K562 (cell line): ENCODE data around the gene SALL2. TPM values are rescaled to one million over a fixed set of nuclear protein-coding genes. Genes with fewer than 3 reads are reported as not detected.

Experiments
- ASH1L ChIP-seq: fragments of 450-650 bp; IDR thresholded peaks from 2 replicates; pipeline ENCODE4 v1.6.1; 2018; ENCODE audit warnings: borderline replicate concordance, mild to moderate bottlenecking, low read depth; ENCODE audit not compliant: partially characterized antibody
- ATF2 ChIP-seq: sonication (generic); formaldehyde crosslinking; IDR thresholded peaks from 2 replicates; pipeline ENCODE4 v1.8.1; 2022; ENCODE audit warnings: missing genetic modification reagents
- BRD9 ChIP-seq: fragments of 450-650 bp; IDR thresholded peaks from 2 replicates; pipeline ENCODE4 v1.6.1; 2018; ENCODE audit warnings: low read depth; ENCODE audit not compliant: partially characterized antibody
- CREM ChIP-seq: IDR thresholded peaks from 2 replicates; pipeline ENCODE4 v1.6.1; 2014; ENCODE audit warnings: antibody characterized with exemption, low read depth
- PRDM10 ChIP-seq: fragments of 450-650 bp; IDR thresholded peaks from 2 replicates; pipeline ENCODE4 v1.6.1; 2018; ENCODE audit not compliant: partially characterized antibody
- SIN3A ChIP-seq, 2 experiments: fragments of 150-350 bp in 1 of 2; IDR thresholded peaks; 2 replicates each; pipeline ENCODE4 v1.6.1; 2011 to 2016; ENCODE audit warnings: borderline replicate concordance in 2 of 2, low read depth in 2 of 2, low read length in 2 of 2, mild to moderate bottlenecking in 2 of 2, moderate library complexity in 2 of 2; ENCODE audit not compliant: control insufficient read depth in 1 of 2
- SMAD4 ChIP-seq: fragments of 250-450 bp; sonication (Bioruptor Pico); conservative IDR thresholded peaks from 2 replicates; pipeline ENCODE4 v1.8.0; 2021; ENCODE audit warnings: inconsistent platforms, mild to moderate bottlenecking, moderate library complexity
- TSC22D4 ChIP-seq: fragments of 450-650 bp; IDR thresholded peaks from 2 replicates; pipeline ENCODE4 v1.6.1; 2016; ENCODE audit warnings: missing genetic modification characterization, missing biosample characterization, control low read depth
- ZNF316 ChIP-seq: fragments of 450-650 bp; IDR thresholded peaks from 2 replicates; pipeline ENCODE4 v1.6.1; 2016
- ZSCAN32 ChIP-seq: fragments of 450-650 bp; formaldehyde crosslinking; IDR thresholded peaks from 2 replicates; pipeline ENCODE4 v1.4.0; 2020; ENCODE audit warnings: mild to moderate bottlenecking, moderate library complexity
- polyA plus RNA-seq, 8 experiments: library from polyadenylated mRNA; depleted of rRNA in 4 of 8; stranded (reverse) in 5 of 8; unstranded in 3 of 8; fragments of >200 nt; fragmentation: Nextera tagmentation in 2 of 8; fragmentation: Illumina TruSeq in 1 of 8; extraction: Ambion mirVana in 2 of 8; extraction: Trizol in 1 of 8; gene quantifications; 2 replicates each; pipeline versions ENCODE4 v1.2.1 to v1.2.3, GENCODE V29; 2011 to 2014; ENCODE audit warnings: inconsistent platforms in 1 of 8, missing spikeins in 1 of 8
- total RNA-seq, 7 experiments: library from RNA; depleted of rRNA in 6 of 7; stranded (reverse); fragments of >200 nt in 6 of 7; fragmentation: Illumina TruSeq in 2 of 7; extraction: Trizol in 2 of 7; gene quantifications; 2 replicates each; pipeline versions ENCODE4 v1.2.1 to v1.2.3, GENCODE V29; 2011 to 2021; ENCODE audit warnings: low replicate concordance in 1 of 7
- TF ChIP-seq, protein P1 (sequence below): fragments of 450-650 bp; IDR thresholded peaks from 2 replicates; pipeline ENCODE4 v1.6.1; 2016; ENCODE audit warnings: low read depth
- TF ChIP-seq, protein P2 (sequence below): fragments of 250-450 bp; sonication (Bioruptor Pico); IDR thresholded peaks from 2 replicates; pipeline ENCODE4 v1.4.0; 2020; ENCODE audit warnings: mild to moderate bottlenecking, moderate library complexity

The SALL2 gene
- total and polyA plus RNA-seq, 9 of the 15 experiments (the other 6 are each of a cell fraction or from before 2014, with no cell fraction given) = 6.6 to 30.4 (median 12.9) TPM

DNA sequence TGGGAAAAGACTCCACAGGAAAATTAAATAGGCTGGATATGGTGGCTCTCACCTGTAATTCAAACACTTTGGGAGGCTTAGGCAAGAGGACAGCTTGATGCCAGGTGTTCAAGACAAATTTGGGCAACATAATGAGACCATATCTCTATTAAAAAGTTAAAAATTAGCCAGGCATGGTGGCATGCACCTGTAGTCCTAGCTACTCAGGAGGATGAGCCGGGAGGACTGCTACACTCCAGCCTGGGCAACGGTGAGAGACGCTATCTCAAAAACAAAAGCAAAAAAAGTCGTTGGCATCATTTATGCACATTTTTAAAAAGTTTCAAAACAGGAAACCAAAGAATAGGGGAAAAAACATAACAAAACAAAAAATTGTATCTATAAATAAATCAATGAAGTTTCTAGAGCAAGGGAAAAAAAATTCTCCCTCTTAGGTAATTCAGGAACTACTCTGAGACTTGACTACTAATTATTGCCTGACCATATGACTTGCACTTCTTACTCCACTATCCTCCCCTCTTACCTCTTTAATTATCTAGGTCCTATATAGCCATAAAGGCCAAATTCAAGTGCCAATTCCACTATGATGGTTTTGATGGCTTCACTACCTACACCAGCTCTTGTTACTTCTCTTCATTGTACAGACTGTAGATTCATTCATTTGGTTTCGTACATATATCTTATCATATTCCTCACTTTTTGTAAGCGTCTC lies 16.6 kb downstream of the SALL2 start (continued):
- TF ChIP-seq CREM = no peak
- TF ChIP-seq, protein P1, sequence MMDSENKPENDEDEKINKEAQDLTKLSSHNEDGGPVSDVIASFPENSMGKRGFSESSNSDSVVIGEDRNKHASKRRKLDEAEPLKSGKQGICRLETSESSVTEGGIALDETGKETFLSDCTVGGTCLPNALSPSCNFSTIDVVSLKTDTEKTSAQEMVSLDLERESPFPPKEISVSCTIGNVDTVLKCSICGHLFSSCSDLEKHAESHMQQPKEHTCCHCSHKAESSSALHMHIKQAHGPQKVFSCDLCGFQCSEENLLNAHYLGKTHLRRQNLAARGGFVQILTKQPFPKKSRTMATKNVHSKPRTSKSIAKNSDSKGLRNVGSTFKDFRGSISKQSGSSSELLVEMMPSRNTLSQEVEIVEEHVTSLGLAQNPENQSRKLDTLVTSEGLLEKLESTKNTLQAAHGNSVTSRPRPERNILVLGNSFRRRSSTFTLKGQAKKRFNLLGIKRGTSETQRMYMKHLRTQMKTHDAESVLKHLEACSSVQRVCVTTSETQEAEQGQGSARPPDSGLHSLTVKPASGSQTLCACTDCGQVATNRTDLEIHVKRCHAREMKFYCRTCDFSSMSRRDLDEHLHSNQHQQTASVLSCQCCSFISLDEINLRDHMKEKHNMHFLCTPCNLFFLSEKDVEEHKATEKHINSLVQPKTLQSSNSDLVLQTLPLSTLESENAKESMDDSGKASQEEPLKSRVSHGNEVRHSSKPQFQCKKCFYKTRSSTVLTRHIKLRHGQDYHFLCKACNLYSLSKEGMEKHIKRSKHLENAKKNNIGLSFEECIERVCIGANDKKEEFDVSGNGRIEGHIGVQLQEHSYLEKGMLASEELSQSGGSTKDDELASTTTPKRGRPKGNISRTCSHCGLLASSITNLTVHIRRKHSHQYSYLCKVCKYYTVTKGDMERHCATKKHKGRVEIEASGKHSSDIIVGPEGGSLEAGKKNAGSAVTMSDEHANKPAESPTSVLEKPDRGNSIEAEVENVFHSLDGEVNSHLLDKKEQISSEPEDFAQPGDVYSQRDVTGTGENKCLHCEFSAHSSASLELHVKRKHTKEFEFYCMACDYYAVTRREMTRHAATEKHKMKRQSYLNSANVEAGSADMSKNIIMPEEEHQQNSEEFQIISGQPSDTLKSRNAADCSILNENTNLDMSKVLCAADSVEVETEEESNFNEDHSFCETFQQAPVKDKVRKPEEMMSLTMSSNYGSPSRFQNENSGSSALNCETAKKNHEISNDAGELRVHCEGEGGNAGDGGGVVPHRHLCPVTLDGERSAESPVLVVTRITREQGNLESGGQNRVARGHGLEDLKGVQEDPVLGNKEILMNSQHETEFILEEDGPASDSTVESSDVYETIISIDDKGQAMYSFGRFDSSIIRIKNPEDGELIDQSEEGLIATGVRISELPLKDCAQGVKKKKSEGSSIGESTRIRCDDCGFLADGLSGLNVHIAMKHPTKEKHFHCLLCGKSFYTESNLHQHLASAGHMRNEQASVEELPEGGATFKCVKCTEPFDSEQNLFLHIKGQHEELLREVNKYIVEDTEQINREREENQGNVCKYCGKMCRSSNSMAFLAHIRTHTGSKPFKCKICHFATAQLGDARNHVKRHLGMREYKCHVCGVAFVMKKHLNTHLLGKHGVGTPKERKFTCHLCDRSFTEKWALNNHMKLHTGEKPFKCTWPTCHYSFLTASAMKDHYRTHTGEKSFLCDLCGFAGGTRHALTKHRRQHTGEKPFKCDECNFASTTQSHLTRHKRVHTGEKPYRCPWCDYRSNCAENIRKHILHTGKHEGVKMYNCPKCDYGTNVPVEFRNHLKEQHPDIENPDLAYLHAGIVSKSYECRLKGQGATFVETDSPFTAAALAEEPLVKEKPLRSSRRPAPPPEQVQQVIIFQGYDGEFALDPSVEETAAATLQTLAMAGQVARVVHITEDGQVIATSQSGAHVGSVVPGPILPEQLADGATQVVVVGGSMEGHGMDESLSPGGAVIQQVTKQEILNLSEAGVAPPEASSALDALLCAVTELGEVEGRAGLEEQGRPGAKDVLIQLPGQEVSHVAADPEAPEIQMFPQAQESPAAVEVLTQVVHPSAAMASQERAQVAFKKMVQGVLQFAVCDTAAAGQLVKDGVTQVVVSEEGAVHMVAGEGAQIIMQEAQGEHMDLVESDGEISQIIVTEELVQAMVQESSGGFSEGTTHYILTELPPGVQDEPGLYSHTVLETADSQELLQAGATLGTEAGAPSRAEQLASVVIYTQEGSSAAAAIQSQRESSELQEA = no peak
- TF ChIP-seq ATF2 (CRISPR knock-in tag) = no peak
- no peak for TF ChIP-seq SIN3A (IDR thresholded peaks at IDR 0.05; ENCODE audit: borderline replicate concordance in 2 of 2, control insufficient read depth in 1 of 2, low read depth in 2 of 2, low read length in 2 of 2)
- TF ChIP-seq TSC22D4 (tag) = no peak
- peak; percentile 29 for TF ChIP-seq PRDM10
- TF ChIP-seq ZSCAN32 (CRISPR knock-in tag) = no peak
- TF ChIP-seq ZNF316 = peak; percentile 47
- TF ChIP-seq SMAD4 (CRISPR knock-in tag) = no peak
- TF ChIP-seq ASH1L = no peak
- TF ChIP-seq, protein P2, sequence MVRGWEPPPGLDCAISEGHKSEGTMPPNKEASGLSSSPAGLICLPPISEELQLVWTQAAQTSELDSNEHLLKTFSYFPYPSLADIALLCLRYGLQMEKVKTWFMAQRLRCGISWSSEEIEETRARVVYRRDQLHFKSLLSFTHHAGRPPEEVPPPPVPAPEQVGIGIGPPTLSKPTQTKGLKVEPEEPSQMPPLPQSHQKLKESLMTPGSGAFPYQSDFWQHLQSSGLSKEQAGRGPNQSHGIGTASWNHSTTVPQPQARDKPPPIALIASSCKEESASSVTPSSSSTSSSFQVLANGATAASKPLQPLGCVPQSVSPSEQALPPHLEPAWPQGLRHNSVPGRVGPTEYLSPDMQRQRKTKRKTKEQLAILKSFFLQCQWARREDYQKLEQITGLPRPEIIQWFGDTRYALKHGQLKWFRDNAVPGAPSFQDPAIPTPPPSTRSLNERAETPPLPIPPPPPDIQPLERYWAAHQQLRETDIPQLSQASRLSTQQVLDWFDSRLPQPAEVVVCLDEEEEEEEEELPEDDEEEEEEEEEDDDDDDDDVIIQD (CRISPR knock-in tag) = no peak
- TF ChIP-seq BRD9 = no peak
